Fibroblast of lung (primary cell): Measurements from ENCODE around the gene AMER2. TPM values are rescaled to one million over a fixed set of nuclear protein-coding genes. Genes with fewer than 3 reads are reported as not detected.

Experiments used
- DNase-seq, 2 donors: peaks; one replicate each; pipeline versions ENCODE4 v3.0.0 to v3.0.0-alpha.2; 2010; ENCODE audit warnings: low read depth in 2 of 2
- H2AFZ ChIP-seq: 2 replicates; pipeline ENCODE4 v1.5.1; 2012; ENCODE audit warnings: low read length, control low read depth, inconsistent platforms
- H3K27ac ChIP-seq: 2 replicates; pipeline ENCODE4 v1.5.1; 2011; ENCODE audit warnings: low read length, control low read depth; ENCODE audit not compliant: insufficient read depth
- H3K27me3 ChIP-seq: 2 replicates; pipeline ENCODE4 v1.5.1; 2011; ENCODE audit warnings: mild to moderate bottlenecking, low read length; ENCODE audit not compliant: control insufficient read depth, insufficient read depth
- H3K36me3 ChIP-seq: 2 replicates; pipeline ENCODE4 v1.5.1; 2011; ENCODE audit warnings: low read length; ENCODE audit not compliant: control insufficient read depth, insufficient read depth
- H3K4me1 ChIP-seq: 2 replicates; pipeline ENCODE4 v1.5.1; 2011; ENCODE audit warnings: low read length; ENCODE audit not compliant: control insufficient read depth, insufficient read depth; ENCODE audit errors: extremely low read depth
- H3K4me2 ChIP-seq: 2 replicates; pipeline ENCODE4 v1.5.1; 2011; ENCODE audit warnings: low read length, control low read depth; ENCODE audit not compliant: insufficient read depth; ENCODE audit errors: extremely low read depth
- H3K4me3 ChIP-seq, 4 experiments: fragments of 200-600 bp in 1 of 4; sonication (generic) in 1 of 4; replicated peaks in 1 of 4; 2 replicates each; pipeline ENCODE4 v1.5.1; 2011 to 2016; ENCODE audit warnings: low read length in 4 of 4, low read depth in 3 of 4, mild to moderate bottlenecking in 3 of 4, control low read depth in 2 of 4, inconsistent platforms in 1 of 4, mixed read lengths in 1 of 4; ENCODE audit not compliant: insufficient read depth in 1 of 4; ENCODE audit errors: control extremely low read depth in 1 of 4
- H3K79me2 ChIP-seq: 2 replicates; pipeline ENCODE4 v1.5.1; 2012; ENCODE audit warnings: mild to moderate bottlenecking, low read length, inconsistent platforms; ENCODE audit not compliant: control insufficient read depth, insufficient read depth
- H3K9ac ChIP-seq: 2 replicates; pipeline ENCODE4 v1.5.1; 2011; ENCODE audit warnings: mild to moderate bottlenecking, low read length, control low read depth; ENCODE audit not compliant: insufficient read depth
- H3K9me3 ChIP-seq: 2 replicates; pipeline ENCODE4 v1.5.1; 2012; ENCODE audit warnings: low read depth, low read length; ENCODE audit not compliant: control insufficient read depth, insufficient read depth
- H4K20me1 ChIP-seq: 2 replicates; pipeline ENCODE4 v1.5.1; 2011; ENCODE audit warnings: low read length; ENCODE audit not compliant: control insufficient read depth, insufficient read depth; ENCODE audit errors: extremely low read depth
- CTCF ChIP-seq, 2 donors: IDR thresholded peaks in 1 of 2; conservative IDR thresholded peaks in 1 of 2; 1 replicate in 1 of 2; 2 replicates in 1 of 2; pipeline ENCODE4 v1.5.1; 2011 to 2012; ENCODE audit warnings: low read length in 2 of 2, control low read depth in 1 of 2, inconsistent platforms in 1 of 2, low read depth in 1 of 2, mild to moderate bottlenecking in 1 of 2
- EZH2 ChIP-seq: IDR thresholded peaks from 2 replicates; pipeline ENCODE4 v1.5.1; 2012; ENCODE audit warnings: low read length, control low read depth, mild to moderate bottlenecking; ENCODE audit errors: missing control alignments
- polyA plus RNA-seq, 2 donors: library from polyadenylated mRNA; depleted of rRNA in 1 of 2; stranded (reverse) in 1 of 2; unstranded in 1 of 2; fragments of >200 nt; gene quantifications; 2 replicates each; pipeline ENCODE4 v1.2.1, GENCODE V29; 2011 to 2012; ENCODE audit warnings: missing spikeins in 1 of 2
- total RNA-seq: library from RNA; depleted of rRNA; stranded (reverse); fragments of >200 nt; gene quantifications from 2 replicates; pipeline ENCODE4 v1.2.1, GENCODE V29; 2014

The AMER2 gene
- total and polyA plus RNA-seq, 2 donors (not counting 1 experiment from before 2014, with no cell fraction given) = under 0.01 TPM; not detected in 1

- DNase-seq = no peak
- Histone ChIP-seq H3K4me3 (no peak overlapping the region), H3K9me3 (no peaks in the 10 kb centered on the region), H3K27me3 (no peaks in the 10 kb centered on the region), H3K4me1 (no peaks in the 10 kb centered on the region), H3K4me2 (no peak overlapping the region), H2AFZ (no peak overlapping the region), H3K79me2 (no peaks in the 10 kb centered on the region), H3K36me3 (no peaks in the 10 kb centered on the region), H3K27ac (no peak overlapping the region), H3K9ac (no peak overlapping the region), H4K20me1 (no peaks in the 10 kb centered on the region)
- TF ChIP-seq CTCF (conservative IDR thresholded peaks at IDR 0.05 in 1 of 2, IDR thresholded peaks at IDR 0.05 in 1 of 2; ENCODE audit: low read depth in 1 of 2, low read length in 2 of 2) = no peak
- no peak for TF ChIP-seq EZH2
Measured at GRCh38 chr13:25130944-25131343, 41.1 kb downstream of the AMER2 start.

GRCh38 chr13:25118378-25118905 is 53.6 kb downstream of the AMER2 start:
- Histone ChIP-seq H3K9me3 (no peaks in the 10 kb centered on the region), H3K27me3 (no peaks in the 10 kb centered on the region), H2AFZ (no peak overlapping the region), H3K4me2 (no peak overlapping the region), H4K20me1 (no peaks in the 10 kb centered on the region), H3K36me3 (no peaks in the 10 kb centered on the region), H3K9ac (no peak overlapping the region), H3K27ac (no peak overlapping the region), H3K79me2 (no peaks in the 10 kb centered on the region), H3K4me3 (no peak overlapping the region), H3K4me1 (no peaks in the 10 kb centered on the region)
- DNase-seq = no peak
- TF ChIP-seq CTCF (conservative IDR thresholded peaks at IDR 0.05 in 1 of 2, IDR thresholded peaks at IDR 0.05 in 1 of 2; ENCODE audit: low read depth in 1 of 2, low read length in 2 of 2) = no peak
- no peak for TF ChIP-seq EZH2

GRCh38 chr13:25117312-25117711 is 54.8 kb downstream of the AMER2 start:
- H3K27me3 ChIP-seq = no peaks in the 10 kb centered on the region
- no peaks in the 10 kb centered on the region for H3K79me2 ChIP-seq
- H3K4me1 ChIP-seq = no peaks in the 10 kb centered on the region
- no peak for TF ChIP-seq CTCF (conservative IDR thresholded peaks at IDR 0.05 in 1 of 2, IDR thresholded peaks at IDR 0.05 in 1 of 2; ENCODE audit: low read depth in 1 of 2, low read length in 2 of 2)
- no peak for TF ChIP-seq EZH2
- DNase-seq = no peak
- no peak overlapping the region for H3K4me3 ChIP-seq
- no peak overlapping the region for H3K4me2 ChIP-seq
- H3K9ac ChIP-seq = no peak overlapping the region
- no peaks in the 10 kb centered on the region for H3K9me3 ChIP-seq
- no peak overlapping the region for H2AFZ ChIP-seq
- no peaks in the 10 kb centered on the region for H4K20me1 ChIP-seq
- no peaks in the 10 kb centered on the region for H3K36me3 ChIP-seq
- no peak overlapping the region for H3K27ac ChIP-seq
